GM19438 (cell line): ENCODE measurements around the gene GRIA3.

Experiments
- ATAC-seq: cut with Tn5 transposase; IDR thresholded peaks from one replicate; pipeline ENCODE4 v1.9.1; 2021; ENCODE audit warnings: low read depth; ENCODE audit not compliant: unreplicated experiment

The GRIA3 gene

DNA sequence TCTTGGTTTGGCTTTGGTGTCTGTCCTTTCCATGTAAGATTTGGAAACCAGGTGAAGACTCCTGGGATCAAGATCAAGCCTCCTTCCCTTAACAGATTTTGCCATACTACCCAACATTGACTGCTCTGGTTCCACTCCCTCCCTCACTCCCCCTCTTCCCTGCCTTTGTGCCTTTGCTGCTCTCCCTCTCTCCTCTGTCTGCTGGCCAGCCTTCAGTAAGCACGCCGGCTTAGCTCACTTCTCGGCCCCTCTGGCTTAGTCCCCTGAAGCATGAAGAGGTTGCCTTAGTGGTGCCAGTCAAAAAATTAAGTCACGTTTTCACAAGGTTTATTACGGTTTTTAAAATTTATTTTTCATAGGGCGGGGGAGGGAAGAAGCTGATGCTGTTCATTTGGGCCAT is 6.0 kb downstream of the GRIA3 start:
- ATAC-seq = no peak

GRCh38 chrX:123193101-123193500 is 9.0 kb downstream of the GRIA3 start:
- ATAC-seq = no peak

DNA sequence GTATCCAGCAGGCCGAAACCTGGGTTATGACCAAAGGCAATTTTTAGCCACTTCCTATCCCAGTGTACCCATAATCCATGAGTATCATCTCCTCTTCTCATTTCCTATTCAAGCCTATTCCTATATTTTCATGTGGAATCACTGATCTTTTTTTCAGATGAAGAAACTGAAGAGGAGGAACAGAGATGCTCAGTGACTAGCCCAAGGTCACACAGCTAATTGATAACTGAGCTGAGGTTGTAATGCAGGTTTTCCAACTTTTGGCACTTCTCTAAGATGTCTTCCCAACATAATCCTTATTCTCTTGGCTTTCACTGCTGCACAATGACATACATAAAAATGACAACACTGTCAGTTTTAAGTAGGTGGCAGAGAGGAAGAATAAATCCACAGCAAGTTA is 15.3 kb downstream of the GRIA3 start:
- ATAC-seq = no peak

DNA sequence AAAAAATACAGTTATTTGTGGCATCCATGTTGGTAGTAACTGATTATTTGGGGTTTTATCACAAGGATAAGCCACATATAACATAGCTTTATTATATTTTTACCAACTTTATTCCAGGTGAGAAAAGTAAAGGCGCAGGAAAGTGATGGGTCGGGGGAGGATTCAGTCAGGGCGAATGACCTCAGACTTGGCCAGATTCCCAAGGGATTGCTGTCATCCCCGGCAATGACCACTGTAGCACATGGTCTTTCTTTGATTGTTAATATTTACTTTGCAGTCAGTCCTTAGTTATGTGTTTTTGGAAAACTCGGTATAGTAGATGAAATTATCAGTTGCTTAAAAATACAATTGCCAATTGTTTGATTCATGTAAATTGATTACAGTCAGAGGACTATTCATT is 17.6 kb downstream of the GRIA3 start:
- ATAC-seq = no peak

- no peak for ATAC-seq
Measured at GRCh38 chrX:123202523-123202922, 18.4 kb downstream of the GRIA3 start.

DNA sequence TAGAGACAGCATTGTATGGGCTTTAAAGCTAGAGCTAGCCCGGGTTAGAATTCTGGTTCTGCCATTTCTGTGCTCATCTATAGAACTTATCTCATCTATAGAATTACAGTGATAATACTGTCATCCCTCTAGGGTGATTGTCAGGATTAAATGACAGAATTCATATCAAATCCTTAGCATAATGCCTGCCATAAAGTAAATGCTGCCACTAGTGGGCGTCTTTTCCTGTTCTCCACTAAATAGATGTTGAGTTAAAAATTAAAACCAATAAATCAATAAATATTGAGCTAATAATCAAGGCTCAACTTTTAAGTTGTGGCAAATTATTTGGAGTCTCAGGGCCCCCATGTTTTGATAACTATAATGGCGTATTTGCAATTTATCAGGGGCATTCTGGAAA is 19.7 kb downstream of the GRIA3 start:
- no peak for ATAC-seq

GRCh38 chrX:123206176-123206575 is 22.1 kb downstream of the GRIA3 start:
- ATAC-seq = no peak

DNA sequence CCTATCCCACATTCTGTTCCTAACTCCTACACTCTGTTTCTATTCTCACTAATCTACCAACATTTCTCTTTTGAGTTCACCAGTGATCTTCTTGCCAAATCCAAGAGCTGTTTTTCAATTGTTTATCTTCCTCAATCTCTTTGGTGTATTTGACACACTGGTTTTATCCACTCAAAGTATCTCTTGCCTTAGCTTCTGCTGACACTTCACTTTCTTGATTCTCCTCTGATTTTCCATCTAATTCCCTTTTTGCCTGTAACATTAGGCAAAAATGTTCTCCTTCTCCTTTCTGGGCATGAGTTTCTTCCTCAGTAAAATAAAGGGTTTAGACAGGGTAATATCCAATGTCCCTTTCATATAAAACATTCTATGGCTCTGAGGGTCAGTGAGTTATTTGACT is 26.2 kb downstream of the GRIA3 start:
- ATAC-seq = no peak

- ATAC-seq = no peak
Measured at GRCh38 chrX:123215397-123216089, 31.5 kb downstream of the GRIA3 start.

DNA sequence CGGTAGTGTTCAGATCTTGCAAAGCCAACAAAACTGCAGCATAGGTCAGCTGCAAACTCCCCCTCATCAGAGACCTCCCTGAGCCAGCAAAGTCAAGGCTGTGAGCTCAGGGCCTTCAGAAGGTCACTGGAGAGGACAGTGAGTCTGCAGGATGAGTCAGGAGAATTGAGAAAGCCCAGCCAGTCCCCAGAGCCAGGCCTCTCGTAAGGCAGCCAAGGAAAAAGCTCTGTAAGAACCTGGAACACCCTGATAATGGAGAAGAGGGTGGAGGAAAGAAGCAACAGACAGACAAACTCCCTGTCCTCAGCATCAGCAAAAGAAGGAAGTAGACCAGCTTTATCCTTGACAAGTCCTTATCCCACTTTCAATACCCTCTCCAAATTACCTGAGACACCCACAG is 33.0 kb downstream of the GRIA3 start:
- ATAC-seq = no peak

- no peak for ATAC-seq
Measured at GRCh38 chrX:123217728-123218127, 33.6 kb downstream of the GRIA3 start.

- ATAC-seq = no peak
Measured at GRCh38 chrX:123219916-123220315, 35.8 kb downstream of the GRIA3 start.

GRCh38 chrX:123222920-123223319 is 38.8 kb downstream of the GRIA3 start:
- no peak for ATAC-seq

DNA sequence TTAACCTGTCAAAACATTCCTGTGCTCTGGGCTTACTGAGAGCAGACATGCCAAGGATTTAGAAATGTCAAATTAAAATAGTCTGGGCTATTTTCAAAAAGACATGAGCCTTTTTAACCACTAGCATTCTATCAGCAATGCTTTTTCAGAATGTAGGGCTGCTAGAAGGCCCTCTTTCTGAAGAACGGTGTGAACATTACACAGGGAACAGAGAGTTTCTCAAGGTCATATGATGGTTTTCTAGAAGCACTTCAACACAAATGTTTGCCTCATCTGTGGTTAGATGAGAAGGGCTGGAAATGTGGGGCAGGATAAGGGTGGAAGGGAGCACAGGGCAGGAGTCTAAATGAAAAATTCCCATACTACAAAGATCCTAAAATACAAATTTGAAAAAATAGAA is 39.3 kb downstream of the GRIA3 start:
- ATAC-seq = no peak

GRCh38 chrX:123223859-123224258 is 39.8 kb downstream of the GRIA3 start:
- no peak for ATAC-seq

- ATAC-seq = no peak
Measured at GRCh38 chrX:123230798-123231197, 46.7 kb downstream of the GRIA3 start.

- no peak for ATAC-seq
Measured at GRCh38 chrX:123236859-123237258, 52.8 kb downstream of the GRIA3 start.

DNA sequence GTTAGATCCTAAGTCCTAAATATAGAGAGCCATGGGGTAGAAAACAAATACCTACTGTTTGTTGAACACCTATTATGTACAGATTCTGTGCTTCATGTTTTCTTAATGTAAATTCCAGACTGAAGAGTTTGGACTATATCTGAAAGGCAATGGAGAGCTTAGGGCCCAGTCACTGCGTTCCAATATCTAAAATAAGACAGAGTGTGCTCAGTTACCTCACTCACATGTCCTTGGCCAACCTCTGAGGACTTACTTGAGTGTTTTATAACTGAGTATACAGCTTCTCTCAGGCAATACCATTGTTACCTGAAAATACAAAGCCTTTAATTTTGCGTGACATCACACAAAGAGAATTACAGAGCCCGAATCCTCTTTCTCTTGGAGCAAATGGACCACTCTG is 53.2 kb downstream of the GRIA3 start:
- ATAC-seq = no peak

DNA sequence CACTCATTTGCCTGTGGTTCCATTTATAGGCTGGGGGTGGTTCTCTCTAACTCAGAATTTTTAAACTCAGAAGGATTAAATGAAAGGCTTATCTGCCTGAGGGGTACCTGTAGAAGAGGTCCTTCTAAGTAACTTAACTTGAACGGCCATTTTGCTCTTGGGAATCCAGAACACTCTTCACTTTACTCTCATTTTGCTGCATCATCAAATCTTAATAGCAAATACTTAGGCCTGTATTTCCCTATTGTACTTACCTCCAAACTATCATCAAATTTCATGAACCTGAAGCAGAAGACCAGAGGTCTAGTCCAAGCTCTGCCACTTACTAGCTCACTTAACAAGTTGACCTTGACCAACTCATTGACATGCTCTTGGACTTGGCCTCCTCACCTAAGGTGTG is 70.4 kb downstream of the GRIA3 start:
- no peak for ATAC-seq

- no peak for ATAC-seq
Measured at GRCh38 chrX:123256378-123256777, 72.3 kb downstream of the GRIA3 start.

GRCh38 chrX:123260920-123261418 is 76.9 kb downstream of the GRIA3 start:
- no peak for ATAC-seq

GRCh38 chrX:123263270-123263669 is 79.2 kb downstream of the GRIA3 start:
- no peak for ATAC-seq

DNA sequence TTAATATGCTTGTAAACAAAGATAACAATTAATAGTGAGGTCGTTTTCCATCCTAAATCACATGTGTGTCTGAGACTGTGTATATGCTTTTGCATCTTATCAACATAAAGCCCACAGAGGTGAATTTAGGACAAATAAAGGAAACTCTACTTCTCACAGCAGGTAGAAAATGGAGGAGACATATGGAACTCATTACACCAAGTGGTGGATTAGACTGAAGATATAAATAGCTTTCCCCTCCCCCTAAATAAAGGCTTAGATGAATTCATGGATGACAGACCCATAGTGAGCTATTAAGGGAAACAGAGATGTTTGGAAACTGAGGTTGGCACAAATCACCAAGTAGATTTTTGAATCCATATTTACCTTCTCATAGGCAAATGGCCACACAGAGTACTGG is 79.7 kb downstream of the GRIA3 start:
- ATAC-seq = no peak
